Stimulated activated CD8-positive, alpha-beta memory T cell treated with anti-CD3 and anti-CD28 coated beads, Interleukin-2, amount 100 ng/mL, for 1 hour (primary cell): ENCODE measurements around the gene WNT6.
"Not testable (repeated sequence)": the region's sequence is repeated elsewhere in the genome, so short reads cannot be mapped to it uniquely, and the experiment has no call there.

Experiments used
- DNase-seq, 2 donors: peaks; one replicate each; pipeline ENCODE4 v3.0.0-alpha.2; 2020; ENCODE audit warnings: low read depth in 2 of 2

Gene WNT6

DNA sequence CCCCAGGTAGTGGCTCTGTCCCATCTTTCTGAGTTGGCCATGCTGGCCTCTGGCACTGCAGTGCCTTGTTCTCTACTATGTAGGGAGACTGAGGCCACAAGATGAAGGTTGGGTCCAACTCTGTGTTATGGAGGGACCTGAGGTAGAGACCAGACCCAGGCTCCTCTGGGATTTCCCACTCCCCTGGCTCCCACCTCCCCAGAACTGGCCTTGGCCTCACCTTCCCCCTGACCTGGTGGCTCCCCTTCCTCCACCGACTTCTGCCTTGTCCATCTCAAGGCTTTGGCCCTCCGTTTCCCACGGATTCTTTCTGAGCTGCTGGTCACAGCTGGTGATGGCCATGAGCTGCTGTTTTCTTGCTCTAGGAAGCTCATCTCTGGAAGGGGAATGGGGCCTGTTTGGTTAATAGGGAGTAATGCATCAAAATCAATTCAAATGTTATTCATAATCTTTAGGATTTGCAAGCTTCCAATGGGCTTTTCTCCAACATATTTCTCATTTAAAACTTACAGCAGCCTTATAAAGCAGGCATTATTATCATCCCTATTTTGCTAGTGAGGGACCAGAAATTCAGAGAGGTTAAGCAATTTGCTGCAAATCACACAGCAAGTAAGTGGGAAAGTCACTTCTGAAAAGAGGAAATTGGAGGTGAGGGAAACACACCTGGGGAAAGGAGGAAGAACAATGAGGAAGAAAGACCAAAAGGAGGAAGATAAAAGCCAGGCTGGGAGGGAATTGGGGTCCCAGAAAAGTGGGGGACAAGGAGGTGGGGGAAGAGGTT, 28.9 kb upstream of the WNT6 start:
- no peak for DNase-seq

DNA sequence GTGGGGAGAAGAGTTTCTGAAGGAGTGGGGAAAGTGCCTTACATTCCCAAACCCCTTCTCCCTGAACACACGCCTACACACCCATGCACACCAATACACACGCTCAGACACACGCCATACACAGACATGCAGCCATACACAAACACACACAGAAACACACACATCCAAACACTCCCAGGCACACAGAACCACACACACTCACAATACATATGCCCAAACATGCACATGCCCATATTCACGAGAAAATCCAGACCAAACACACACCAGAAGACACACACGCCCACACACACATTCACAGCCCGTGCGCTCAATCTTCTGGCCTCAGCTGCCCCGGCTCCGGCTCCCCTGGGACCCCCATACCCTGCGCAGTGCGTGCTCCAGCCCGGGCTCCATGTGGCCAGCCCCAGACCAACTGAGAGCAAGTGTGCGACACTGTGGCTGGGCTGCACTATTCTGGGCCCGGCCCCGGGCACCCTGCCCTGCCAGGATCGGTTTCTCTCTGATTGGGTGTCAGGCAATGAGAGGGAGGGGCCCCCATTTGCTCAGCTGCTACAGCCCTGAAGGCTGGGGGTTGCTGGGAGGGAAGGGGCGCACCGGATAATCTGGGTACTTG, 28.1 kb upstream of the WNT6 start, which contains the start of gene PRKAG3:
Gene PRKAG3 (minus strand): TSS at position 426 of the 613 bp plus-strand sequence.
- no peak for DNase-seq

DNA sequence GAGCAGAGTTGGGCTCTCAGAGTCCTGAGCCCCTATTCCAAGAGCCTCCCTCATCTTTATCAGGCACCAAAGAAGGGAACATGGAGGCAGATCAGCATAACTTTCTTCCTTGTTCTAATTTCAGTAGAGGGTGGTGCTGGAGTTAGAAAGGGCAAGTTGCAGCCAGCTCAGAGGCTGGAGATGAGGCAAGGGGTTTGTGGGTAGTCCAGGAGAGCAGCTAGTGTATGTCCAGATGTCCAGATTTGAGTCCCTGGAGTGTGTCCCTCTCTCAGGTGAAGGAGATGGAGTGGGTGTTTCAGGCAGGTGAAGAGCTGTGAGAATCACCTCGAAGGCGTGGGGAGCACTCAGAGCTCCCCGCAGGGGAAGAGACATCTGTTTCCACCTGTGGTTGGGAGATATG, 27.5 kb upstream of the WNT6 start:
- no peak for DNase-seq

DNA sequence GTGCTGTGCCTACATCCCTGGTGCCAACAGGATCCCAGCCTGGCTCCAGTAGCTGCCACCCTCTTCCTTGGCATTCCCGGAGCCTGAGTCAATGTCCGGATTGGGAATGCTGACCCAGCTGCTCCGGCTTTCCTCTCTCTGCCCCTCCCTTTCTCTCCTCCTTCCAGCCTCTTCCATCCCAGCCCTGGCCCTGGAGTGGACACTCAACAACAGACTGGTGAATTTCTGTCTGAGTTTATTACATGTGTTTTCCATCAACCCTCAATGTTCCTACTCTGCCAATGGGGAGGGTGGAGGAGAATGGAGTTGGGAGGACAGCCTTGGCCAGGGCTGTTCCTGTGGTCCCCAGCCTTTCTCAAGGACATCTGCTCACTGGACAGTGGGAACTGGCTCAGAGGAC, 27.1 kb upstream of the WNT6 start:
- DNase-seq = no peak

DNA sequence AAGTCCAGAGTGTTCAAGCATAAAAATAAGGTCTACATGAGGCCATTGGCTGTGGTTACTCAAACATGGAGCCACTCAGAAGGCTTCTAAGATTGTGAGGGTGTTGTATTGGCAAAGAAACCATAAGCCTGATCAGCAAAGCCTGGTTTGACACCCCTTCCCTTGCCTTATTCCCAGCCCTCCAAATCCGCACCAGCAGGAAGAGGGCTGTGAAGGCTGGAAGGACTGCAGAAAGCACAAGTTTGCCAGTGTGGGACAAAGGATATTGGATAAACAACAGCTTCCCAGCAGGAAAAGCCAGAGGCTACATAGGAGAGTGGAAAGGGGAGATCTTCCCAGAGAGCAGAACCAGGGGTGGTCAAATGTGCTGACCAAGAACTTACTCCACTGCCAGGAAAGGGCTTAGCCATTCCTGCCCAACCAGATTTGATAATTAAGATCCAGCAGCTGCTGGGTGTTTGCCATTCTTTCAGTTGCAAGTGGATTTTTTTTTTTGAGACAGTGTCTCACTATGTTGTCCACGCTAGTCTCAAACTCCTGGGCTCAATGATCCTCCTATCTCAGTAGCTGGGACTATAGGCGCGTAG, 26.5 kb upstream of the WNT6 start:
- no peak for DNase-seq

DNA sequence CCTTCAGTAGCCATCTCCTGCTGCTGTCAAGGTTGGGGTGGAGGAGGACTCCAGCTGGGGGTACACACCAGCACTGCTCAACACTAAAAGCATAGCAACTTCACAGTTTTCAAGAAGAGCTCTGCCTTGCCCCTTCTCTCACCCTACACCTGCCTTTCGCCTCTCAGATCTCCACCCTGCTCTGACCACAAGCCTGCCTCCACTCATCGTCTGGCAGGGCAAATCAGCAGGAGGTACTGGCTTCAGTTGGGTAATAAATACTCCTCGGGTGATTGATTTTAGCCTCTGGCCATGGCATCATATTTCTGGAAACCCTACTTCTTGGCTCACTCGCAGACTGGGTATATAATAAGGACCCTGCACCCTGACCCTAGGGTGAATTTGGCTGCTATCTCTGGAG, 24.9 kb upstream of the WNT6 start:
- DNase-seq = no peak

- no peak for DNase-seq
Observed at GRCh38 chr2:218837495-218837894, 22.1 kb upstream of the WNT6 start.

DNA sequence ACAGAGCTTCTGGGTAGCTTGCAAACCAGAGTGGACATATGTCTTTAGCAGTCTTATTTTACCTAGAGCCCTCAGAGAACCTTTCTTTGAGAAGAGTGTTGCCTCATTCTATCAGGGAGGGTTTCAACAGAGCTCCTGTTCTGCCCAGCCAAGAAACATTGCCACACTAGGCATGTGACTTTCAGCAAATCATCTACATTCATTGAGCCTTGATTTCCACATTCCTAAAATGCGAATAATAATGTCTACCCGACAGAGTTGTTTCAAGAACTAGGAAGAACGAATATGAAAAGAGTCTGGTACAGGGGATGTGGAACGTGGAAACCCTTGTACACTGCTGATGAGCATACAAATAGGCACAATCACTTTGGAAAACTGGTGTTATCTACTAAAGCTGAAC, 20.2 kb upstream of the WNT6 start:
- no peak for DNase-seq

DNA sequence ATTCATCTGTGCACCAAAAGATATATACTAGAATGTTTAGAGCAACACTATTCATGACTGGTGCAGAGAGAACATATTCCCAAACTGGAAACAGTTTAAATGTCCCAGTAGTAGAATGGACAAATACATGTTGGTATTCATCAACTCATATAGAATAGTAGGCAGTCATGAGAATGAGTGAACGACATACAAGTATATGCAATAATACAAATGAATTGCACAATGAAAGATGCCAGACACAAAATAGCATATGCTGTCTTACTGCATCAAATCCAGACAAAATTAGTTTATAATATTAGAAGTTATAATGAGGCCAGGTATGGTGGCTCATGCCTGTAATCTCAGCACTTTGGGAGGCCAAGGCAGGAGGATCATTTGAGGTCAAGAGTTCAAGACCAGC, 19.7 kb upstream of the WNT6 start:
- DNase-seq = no peak

GRCh38 chr2:218844334-218844733, 15.3 kb upstream of the WNT6 start:
- DNase-seq = not testable (repeated sequence)

- DNase-seq = not testable (repeated sequence)
Observed at GRCh38 chr2:218846963-218847362, 12.6 kb upstream of the WNT6 start.

- no peak for DNase-seq
Observed at GRCh38 chr2:218849721-218850120, 9.9 kb upstream of the WNT6 start.

DNA sequence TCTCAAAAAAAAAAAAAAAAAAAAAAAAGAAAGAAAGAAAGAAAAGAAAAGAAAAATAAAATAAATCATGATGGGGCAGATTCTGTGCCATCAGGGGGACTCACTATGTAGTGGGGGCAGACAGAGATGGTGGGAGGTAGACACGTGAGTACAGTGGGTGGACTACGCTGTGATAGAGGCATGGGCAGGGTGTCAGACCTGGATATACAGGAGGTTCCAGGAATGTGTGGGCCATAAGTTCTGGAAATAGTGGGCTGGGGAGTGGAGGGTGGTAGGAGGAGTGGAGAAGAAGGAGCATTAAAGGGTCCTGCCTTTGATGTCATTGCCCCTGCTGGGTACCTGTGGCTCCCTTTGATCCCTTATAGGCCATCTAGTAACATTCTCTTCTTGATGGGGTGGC, 8.8 kb upstream of the WNT6 start:
- DNase-seq = no peak

DNA sequence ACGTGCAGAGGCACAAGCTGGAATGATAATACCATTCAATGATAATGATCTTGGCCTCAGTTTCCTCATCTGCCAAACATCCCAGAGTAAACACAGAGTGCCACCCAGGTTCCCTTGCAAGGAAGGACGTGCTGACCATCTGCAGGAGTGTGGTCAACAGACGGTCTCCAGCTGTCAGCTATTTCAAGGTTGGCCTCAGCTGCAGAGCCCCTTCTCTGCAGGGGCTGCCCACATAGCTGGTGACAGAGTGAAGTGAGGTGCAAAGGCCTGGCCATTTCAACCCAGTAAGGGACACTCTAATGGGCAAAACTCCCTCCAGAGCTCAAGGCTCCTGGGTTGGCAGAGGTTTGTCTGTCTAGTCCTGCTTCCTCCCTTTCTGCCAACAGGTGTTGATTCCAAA, 8.3 kb upstream of the WNT6 start:
- no peak for DNase-seq

- DNase-seq = peak; percentile 35 to 43
Observed at GRCh38 chr2:218852911-218853667, 6.5 kb upstream of the WNT6 start.

DNA sequence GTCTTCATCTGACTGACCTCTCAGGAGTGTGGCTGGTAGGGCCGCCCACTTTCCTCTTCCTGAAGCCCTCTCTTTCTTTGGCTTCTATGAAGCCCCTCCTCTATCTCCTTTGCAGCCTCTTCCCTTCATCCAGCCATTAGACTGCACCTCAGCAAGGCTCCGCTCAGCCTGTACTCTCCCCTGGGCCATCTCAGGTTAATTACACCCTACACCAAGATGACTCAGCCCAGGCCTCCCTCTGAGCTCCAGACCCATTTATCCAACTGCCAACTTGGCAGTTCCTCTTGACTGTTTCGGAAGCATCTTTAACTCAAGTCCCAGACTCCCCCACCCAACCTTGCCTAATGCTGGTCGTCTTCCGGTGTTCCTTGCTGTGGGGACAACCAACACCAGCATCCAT, 5.8 kb upstream of the WNT6 start:
- DNase-seq = no peak

DNA sequence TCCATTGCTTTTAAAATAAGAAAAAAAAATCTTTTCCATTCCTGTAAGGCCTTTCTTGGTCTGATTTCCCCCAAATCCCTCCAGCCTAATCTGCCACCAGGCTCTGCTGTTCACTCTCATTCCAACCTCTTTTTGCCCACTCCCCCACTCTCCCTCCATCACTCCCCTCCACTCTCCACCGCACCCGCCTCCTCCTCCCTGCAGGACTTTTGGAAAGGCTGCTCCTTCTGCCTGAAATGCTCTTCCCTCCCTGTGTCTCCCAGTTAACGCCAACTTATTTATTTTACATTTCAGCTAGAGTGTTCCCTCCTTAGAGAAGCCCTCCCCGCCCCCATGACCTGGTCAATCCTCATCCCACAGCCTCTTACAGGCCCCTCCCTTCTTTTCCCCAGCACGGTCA, 4.7 kb upstream of the WNT6 start:
- DNase-seq = no peak

DNA sequence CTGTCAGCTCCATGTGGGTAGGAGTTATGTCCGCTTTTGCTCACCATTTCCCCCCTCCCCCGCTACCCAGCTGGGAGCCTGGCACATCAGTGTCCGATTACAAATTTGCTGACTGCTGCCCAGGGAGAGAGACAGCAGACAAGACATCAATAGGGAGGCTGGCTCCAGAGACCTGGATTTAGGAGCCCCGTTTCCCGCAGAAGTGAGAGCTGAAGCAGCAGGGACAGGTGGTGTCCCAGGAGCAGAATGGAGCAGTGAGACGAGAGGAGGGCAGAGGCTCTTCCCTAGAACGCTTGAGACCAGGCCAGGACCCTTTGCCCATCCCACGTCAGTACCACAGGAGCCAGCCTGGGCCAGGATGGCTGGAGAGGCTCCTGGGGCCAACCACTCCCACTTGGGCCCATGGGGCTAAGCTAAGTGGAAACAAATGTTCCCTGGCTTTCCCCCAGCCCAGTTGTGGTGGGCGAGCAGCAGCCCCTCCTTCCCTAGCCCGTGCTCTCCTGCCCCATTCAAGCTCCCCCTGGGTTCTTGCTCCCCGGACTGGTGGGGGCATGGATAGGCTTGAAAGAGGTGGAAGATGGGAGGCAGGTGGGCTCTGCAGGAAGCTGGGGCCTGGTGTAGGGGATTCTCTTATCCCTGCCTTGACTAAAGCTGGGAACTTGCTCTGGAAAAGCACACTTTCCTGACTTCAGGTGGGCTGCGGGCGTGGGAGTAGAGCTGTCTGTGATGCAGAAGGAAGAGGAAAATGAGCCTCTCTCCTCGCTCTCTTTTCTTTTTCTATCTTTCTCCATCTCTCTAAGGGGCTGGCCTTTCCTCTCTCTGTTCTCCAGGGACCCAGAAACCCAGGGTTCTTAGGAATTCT, 4.1 kb upstream of the WNT6 start:
- DNase-seq = no peak

GRCh38 chr2:218856167-218856895, 3.3 kb upstream of the WNT6 start:
- no peak for DNase-seq

- no peak for DNase-seq
Observed at GRCh38 chr2:218856896-218857243, 2.7 kb upstream of the WNT6 start.
